Measurements from ENCODE around the gene PNKD.
"Not testable (repeated sequence)": the region's sequence is repeated elsewhere in the genome, so short reads cannot be mapped to it uniquely, and the experiment has no call there.

GRCh38 chr2:218311541-218312266 is 41.4 kb downstream of the PNKD start:
- TF ChIP-seq CTCF (conservative IDR thresholded peaks at IDR 0.05; ENCODE audit: low read depth in 2 of 2); POLR2AphosphoS5 (IDR thresholded peaks at IDR 0.05; ENCODE audit: low read depth); EZH2phosphoT487 (IDR thresholded peaks at IDR 0.05; ENCODE audit: unreplicated experiment); CREB1 (CRISPR knock-in tag; IDR thresholded peaks at IDR 0.05; ENCODE audit: low read depth): not testable (repeated sequence)
- TF ChIP-seq, protein P1, sequence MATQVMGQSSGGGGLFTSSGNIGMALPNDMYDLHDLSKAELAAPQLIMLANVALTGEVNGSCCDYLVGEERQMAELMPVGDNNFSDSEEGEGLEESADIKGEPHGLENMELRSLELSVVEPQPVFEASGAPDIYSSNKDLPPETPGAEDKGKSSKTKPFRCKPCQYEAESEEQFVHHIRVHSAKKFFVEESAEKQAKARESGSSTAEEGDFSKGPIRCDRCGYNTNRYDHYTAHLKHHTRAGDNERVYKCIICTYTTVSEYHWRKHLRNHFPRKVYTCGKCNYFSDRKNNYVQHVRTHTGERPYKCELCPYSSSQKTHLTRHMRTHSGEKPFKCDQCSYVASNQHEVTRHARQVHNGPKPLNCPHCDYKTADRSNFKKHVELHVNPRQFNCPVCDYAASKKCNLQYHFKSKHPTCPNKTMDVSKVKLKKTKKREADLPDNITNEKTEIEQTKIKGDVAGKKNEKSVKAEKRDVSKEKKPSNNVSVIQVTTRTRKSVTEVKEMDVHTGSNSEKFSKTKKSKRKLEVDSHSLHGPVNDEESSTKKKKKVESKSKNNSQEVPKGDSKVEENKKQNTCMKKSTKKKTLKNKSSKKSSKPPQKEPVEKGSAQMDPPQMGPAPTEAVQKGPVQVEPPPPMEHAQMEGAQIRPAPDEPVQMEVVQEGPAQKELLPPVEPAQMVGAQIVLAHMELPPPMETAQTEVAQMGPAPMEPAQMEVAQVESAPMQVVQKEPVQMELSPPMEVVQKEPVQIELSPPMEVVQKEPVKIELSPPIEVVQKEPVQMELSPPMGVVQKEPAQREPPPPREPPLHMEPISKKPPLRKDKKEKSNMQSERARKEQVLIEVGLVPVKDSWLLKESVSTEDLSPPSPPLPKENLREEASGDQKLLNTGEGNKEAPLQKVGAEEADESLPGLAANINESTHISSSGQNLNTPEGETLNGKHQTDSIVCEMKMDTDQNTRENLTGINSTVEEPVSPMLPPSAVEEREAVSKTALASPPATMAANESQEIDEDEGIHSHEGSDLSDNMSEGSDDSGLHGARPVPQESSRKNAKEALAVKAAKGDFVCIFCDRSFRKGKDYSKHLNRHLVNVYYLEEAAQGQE (IDR thresholded peaks at IDR 0.05; ENCODE audit: unreplicated experiment), result not testable (repeated sequence)
